HG02981 (cell line): ENCODE measurements around the gene CHD9NB.

Source experiments
- ATAC-seq: cut with Tn5 transposase; IDR thresholded peaks from one replicate; pipeline ENCODE4 v1.9.1; 2021; ENCODE audit warnings: mild to moderate bottlenecking, moderate library complexity; ENCODE audit not compliant: unreplicated experiment

The CHD9NB gene

GRCh38 chr16:53035176-53035942 lies 17.3 kb downstream of the CHD9NB start:
- ATAC-seq, result no peak

DNA sequence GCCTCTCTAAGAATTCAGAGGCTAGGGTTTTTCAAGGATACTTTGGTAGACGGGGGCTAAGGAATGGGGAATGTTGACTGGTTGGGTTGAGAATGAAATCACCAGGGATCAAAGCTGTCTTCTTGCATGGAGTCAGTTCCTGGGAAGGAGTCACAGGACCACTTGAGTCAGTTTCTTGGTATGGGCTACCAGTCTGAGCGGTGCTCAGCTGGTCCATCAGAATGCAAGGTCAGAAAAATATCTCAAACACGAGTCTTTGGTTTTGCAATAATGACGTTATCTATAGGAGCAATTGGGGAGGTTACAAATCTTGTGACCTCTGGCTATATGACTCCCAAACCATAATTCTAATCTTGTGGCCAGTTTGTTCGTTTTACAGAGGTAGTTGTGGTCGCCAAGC lies 18.4 kb downstream of the CHD9NB start:
- no peak for ATAC-seq

- no peak for ATAC-seq
Measured at GRCh38 chr16:53031323-53031942, 21.3 kb downstream of the CHD9NB start.

DNA sequence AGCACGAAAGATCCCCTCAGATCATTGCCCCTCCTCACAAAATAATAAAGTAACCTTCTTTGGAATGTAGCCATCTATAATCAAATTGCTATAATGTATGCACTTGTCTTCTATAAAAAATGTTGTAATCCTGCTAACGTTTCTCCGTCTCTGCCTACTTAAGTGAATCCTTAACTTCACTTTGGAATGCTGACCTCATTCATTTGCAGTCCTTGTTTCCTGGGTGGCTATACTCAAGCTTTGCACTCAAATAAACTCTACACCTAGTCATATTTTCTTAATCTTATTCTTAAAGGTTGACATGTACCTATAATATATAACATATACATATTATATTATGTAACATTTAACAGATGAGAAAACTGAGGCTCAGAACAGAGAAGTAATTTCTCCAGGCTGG lies 22.7 kb downstream of the CHD9NB start:
- ATAC-seq, result no peak

DNA sequence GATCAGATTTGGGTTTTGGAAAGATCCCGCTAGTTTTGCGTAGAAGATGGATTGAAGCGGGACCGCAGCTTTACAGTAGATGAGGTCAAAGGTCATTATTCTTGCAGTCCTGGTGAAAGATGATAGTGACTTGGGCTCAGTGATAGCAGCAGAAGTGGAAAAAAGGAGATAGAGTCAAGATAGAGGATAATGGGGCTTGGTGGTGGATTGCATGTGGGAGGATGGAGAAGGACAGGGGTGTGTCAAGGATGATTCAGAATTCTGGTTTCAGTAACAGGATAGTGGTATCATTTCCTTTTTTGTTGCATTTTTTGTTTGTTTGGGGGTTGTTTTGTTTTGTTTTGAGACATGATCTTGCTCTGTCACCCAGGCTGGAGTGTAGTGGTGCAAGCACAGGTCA lies 28.7 kb downstream of the CHD9NB start:
- ATAC-seq, result no peak

- ATAC-seq, result no peak
Measured at GRCh38 chr16:53022374-53022773, 30.3 kb downstream of the CHD9NB start.

GRCh38 chr16:53018834-53019416 lies 33.8 kb downstream of the CHD9NB start:
- ATAC-seq, result no peak

GRCh38 chr16:53014287-53014686 lies 38.4 kb downstream of the CHD9NB start:
- no peak for ATAC-seq

DNA sequence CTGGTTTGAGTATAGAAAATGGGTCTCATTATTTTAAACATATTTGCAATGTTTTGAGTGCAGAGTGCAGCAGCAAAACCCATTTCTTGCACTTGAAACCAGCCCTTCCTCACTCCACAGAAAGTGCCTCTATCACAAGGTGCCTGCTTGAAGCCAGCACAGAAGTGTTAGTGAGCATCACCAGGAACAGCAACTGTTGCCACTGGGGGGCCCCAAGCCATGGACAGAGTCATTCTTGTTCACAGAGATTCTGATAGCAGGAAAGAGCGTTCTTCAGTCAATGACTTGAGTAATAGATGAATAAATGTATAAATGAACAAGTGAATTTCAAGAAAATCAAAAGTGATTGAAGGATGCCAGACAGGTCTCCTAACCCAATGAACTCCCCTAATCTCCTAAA lies 45.6 kb downstream of the CHD9NB start:
- ATAC-seq, result no peak

GRCh38 chr16:52997922-52998321 lies 54.8 kb downstream of the CHD9NB start:
- no peak for ATAC-seq

GRCh38 chr16:52994942-52995341 lies 57.8 kb downstream of the CHD9NB start:
- no peak for ATAC-seq

DNA sequence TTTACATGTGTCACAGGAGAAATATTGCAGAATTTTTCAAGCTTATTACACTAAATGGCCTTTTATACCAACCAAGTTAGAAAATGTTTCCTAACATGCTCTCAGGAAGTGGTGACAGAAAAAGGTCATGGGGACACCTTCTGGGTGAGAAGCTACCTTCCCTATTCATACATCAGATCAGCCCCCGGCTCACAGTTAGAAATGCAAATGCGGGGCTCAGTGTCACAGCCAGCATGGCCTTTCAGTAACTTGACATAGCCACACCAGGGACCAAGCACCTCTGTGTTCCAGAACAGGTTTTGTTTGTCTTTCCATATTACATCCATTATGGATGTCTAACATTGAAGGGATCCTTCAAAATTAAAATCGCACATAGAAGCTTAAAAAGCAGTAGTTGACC lies 59.5 kb downstream of the CHD9NB start:
- ATAC-seq, result no peak

DNA sequence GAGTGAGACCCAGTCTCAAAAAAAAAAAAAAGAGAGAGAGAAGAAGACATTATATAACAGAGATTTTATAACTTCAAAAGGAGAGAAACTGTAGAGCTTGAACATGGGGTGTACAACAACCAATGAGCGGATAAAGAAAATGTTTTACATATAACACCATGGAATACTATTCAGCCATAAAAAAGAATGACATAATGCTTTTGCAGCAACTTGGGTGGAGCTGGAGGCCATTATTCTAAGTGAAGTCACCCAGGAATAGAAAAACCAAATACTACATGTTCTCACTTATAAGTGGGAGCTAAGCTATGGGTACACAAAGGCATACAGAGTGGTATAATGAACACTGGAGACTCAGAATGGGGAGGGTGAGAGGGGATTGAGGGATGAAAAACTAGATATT lies 61.1 kb downstream of the CHD9NB start:
- no peak for ATAC-seq
